GM12878 (cell line): Measurements from ENCODE around the gene TNRC6B. TPM values are rescaled to one million over a fixed set of nuclear protein-coding genes. Genes with fewer than 3 reads are reported as not detected.
A peak's percentile ranks its signal among the peaks of the same experiment; 100 is the strongest.

Source experiments
- ATAC-seq: fragments of 200-7000 bp; cut with Tn5 transposase; 3 replicates; pipeline ENCODE4 v1.9.1; 2020; ENCODE audit warnings: mild to moderate bottlenecking, moderate library complexity
- BruUV-seq: library from RNA; stranded (reverse); fragments of 400-500 nt; replicated peaks from 2 replicates; lab custom pipeline; 2021; lab: Mats Ljungman, UMichigan
- CTCF ChIA-PET: fragments of 300-600 bp; sonication (Branson Sonifier 250); formaldehyde crosslinking; extraction: SDS; loops from one replicate; lab custom pipeline; 2021; ENCODE audit warnings: inconsistent platforms; lab: Yijun Ruan, JAX
- POLR2A ChIA-PET: fragments of 350-600 bp; formaldehyde crosslinking; extraction: SDS; loops from one replicate; lab custom pipeline; 2021; ENCODE audit warnings: inconsistent platforms; lab: Charles Lee
- RAD21 ChIA-PET: fragments of 300-600 bp; sonication (Branson Sonifier 250); formaldehyde crosslinking; loops from one replicate; lab custom pipeline; 2023; ENCODE audit warnings: antibody characterized with exemption; ENCODE audit not compliant: unreplicated experiment; lab: Charles Lee
- SMC1A ChIA-PET: fragments of 300-600 bp; sonication (Branson Sonifier 250); formaldehyde crosslinking; loops from one replicate; lab custom pipeline; 2023; ENCODE audit not compliant: unreplicated experiment, uncharacterized antibody; lab: Charles Lee
- DNase-seq: peaks from one replicate; pipeline ENCODE4 v3.0.0-alpha.2; 2011; ENCODE audit warnings: low read depth, low spot score
- FAIRE-seq: peaks from 3 replicates; lab custom pipeline; 2011; peaks lifted over from hg19 to GRCh38; lab: Jason Lieb, UNC
- H2AFZ ChIP-seq: 2 replicates; pipeline ENCODE4 v1.6.0; 2011; ENCODE audit warnings: low read depth, low read length, control low read depth; ENCODE audit not compliant: control insufficient read depth
- H3K27ac ChIP-seq: 2 replicates; pipeline ENCODE4 v1.5.1; 2011; ENCODE audit warnings: control low read depth; ENCODE audit not compliant: control insufficient read depth, insufficient read depth
- H3K27me3 ChIP-seq, 2 experiments: replicated peaks in 1 of 2; 2 replicates each; pipeline versions ENCODE4 v1.6.0 to v1.6.1; 2011; ENCODE audit warnings: low read length in 1 of 2; ENCODE audit not compliant: control insufficient read depth in 2 of 2, insufficient read depth in 2 of 2
- H3K36me3 ChIP-seq, 2 experiments: 2 replicates each; pipeline ENCODE4 v1.5.1; 2011; ENCODE audit warnings: low read length in 1 of 2; ENCODE audit not compliant: control insufficient read depth in 2 of 2, insufficient read depth in 2 of 2
- H3K4me1 ChIP-seq: 2 replicates; pipeline ENCODE4 v1.6.1; 2011; ENCODE audit warnings: mild to moderate bottlenecking, low read length, moderate library complexity, mixed read lengths; ENCODE audit not compliant: control insufficient read depth, insufficient read depth
- H3K4me2 ChIP-seq: 2 replicates; pipeline ENCODE4 v1.6.0; 2011; ENCODE audit warnings: control low read depth; ENCODE audit not compliant: control insufficient read depth, insufficient read depth
- H3K4me3 ChIP-seq: fragments of 200-600 bp; sonication (generic); 2 replicates; pipeline ENCODE4 v1.5.1; 2016
- H3K79me2 ChIP-seq: 2 replicates; pipeline ENCODE4 v1.6.0; 2011; ENCODE audit warnings: low read length; ENCODE audit not compliant: control insufficient read depth, insufficient read depth
- H3K9ac ChIP-seq: 2 replicates; pipeline ENCODE4 v1.8.0; 2011; ENCODE audit warnings: low read length, control low read depth, mixed read lengths; ENCODE audit not compliant: control insufficient read depth, insufficient read depth
- H3K9me3 ChIP-seq: replicated peaks from 3 replicates; pipeline ENCODE4 v1.5.1; 2011; ENCODE audit warnings: mild to moderate bottlenecking, low read length; ENCODE audit not compliant: control insufficient read depth, insufficient read depth
- H4K20me1 ChIP-seq: 2 replicates; pipeline ENCODE4 v1.6.0; 2011; ENCODE audit not compliant: control insufficient read depth, insufficient read depth
- ATF7 ChIP-seq: fragments of 450-650 bp; IDR thresholded peaks from 2 replicates; pipeline ENCODE4 v1.6.1; 2016; ENCODE audit warnings: low read depth, mild to moderate bottlenecking
- BACH1 ChIP-seq: fragments of 450-650 bp; IDR thresholded peaks from 2 replicates; pipeline ENCODE4 v1.6.1; 2017; ENCODE audit warnings: mild to moderate bottlenecking, borderline replicate concordance
- CREB1 ChIP-seq: IDR thresholded peaks from 2 replicates; pipeline ENCODE4 v1.6.1; 2012; ENCODE audit warnings: low read depth, mild to moderate bottlenecking, inconsistent platforms
- ETV6 ChIP-seq, 2 experiments: fragments of 450-650 bp in 1 of 2; IDR thresholded peaks in 1 of 2; conservative IDR thresholded peaks in 1 of 2; 2 replicates each; pipeline ENCODE4 v1.6.1; 2014; ENCODE audit warnings: antibody characterized with exemption in 1 of 2, borderline replicate concordance in 1 of 2, low read depth in 1 of 2, mild to moderate bottlenecking in 1 of 2, moderate library complexity in 1 of 2
- IKZF2 ChIP-seq, 2 experiments: fragments of 450-650 bp; IDR thresholded peaks; 2 replicates each; pipeline ENCODE4 v1.6.1; 2017; ENCODE audit warnings: mild to moderate bottlenecking in 2 of 2, moderate library complexity in 2 of 2
- IRF4 ChIP-seq: IDR thresholded peaks from 2 replicates; pipeline ENCODE4 v1.6.1; 2011; ENCODE audit warnings: low read depth, low read length
- JUNB ChIP-seq: IDR thresholded peaks from 2 replicates; pipeline ENCODE4 v1.6.1; 2016; ENCODE audit warnings: antibody characterized with exemption, mild to moderate bottlenecking
- MXI1 ChIP-seq: fragments of 150-350 bp; IDR thresholded peaks from 2 replicates; pipeline ENCODE4 v1.6.1; 2011; ENCODE audit warnings: low read depth, mild to moderate bottlenecking, inconsistent platforms, low read length, improper control_type of control experiment
- RCOR1 ChIP-seq: conservative IDR thresholded peaks from 2 replicates; pipeline ENCODE4 v1.6.1; 2012; ENCODE audit warnings: low read depth, low read length, improper control_type of control experiment
- SPI1 ChIP-seq: IDR thresholded peaks from 2 replicates; pipeline ENCODE4 v1.6.1; 2011; ENCODE audit warnings: low read depth, mild to moderate bottlenecking, low read length, moderate library complexity, borderline replicate concordance; ENCODE audit not compliant: insufficient read depth
- WGBS: methylation state at CpG from one replicate; pipeline ENCODE4 v1.1.6; 2016; ENCODE audit warnings: low lambda C conversion rate; ENCODE audit not compliant: insufficient replicate concordance, insufficient coverage; ENCODE audit errors: missing lambda C conversion rate; 5-methylcytosine and 5-hydroxymethylcytosine counted together
- in situ Hi-C: fragments of 300-500 bp; cut with MboI; formaldehyde crosslinking; loops from 9 replicates; pipeline ENCODE4 v1.14.3; 2018; ENCODE audit warnings: mixed read lengths
- intact Hi-C: fragments of 100-400 bp; cut with micrococcal nuclease; formaldehyde crosslinking; loops from one replicate; pipeline ENCODE4 v1.14.2; 2022; ENCODE audit not compliant: unreplicated experiment
- polyA plus RNA-seq, 11 experiments: library from polyadenylated mRNA; depleted of rRNA in 4 of 11; unstranded in 6 of 11; stranded (reverse) in 5 of 11; fragments of >200 nt; fragmentation: Nextera tagmentation in 4 of 11; fragmentation: Illumina TruSeq in 1 of 11; extraction: Ambion mirVana in 4 of 11; extraction: Trizol in 1 of 11; gene quantifications; 1 replicate in 1 of 11; 2 replicates in 10 of 11; pipeline versions ENCODE4 v1.2.1 to v1.2.3, GENCODE V29; 2011 to 2016; ENCODE audit warnings: inconsistent platforms in 2 of 11, missing spikeins in 2 of 11, low read depth in 1 of 11
- total RNA-seq, 4 experiments: library from RNA; depleted of rRNA in 3 of 4; stranded (reverse); fragments of >200 nt in 3 of 4; fragmentation: Illumina TruSeq in 1 of 4; extraction: Trizol in 1 of 4; gene quantifications; 2 replicates each; pipeline versions ENCODE4 v1.2.1 to v1.2.3, GENCODE V29; 2013 to 2021
- TF ChIP-seq, protein P1 (sequence below): fragments of 450-650 bp; formaldehyde crosslinking; IDR thresholded peaks from 2 replicates; pipeline ENCODE4 v1.4.0; 2020; ENCODE audit warnings: mild to moderate bottlenecking, moderate library complexity
- TF ChIP-seq, protein P2 (sequence below): fragments of 450-650 bp; IDR thresholded peaks from 2 replicates; pipeline ENCODE4 v1.6.1; 2017; ENCODE audit warnings: low read depth, mild to moderate bottlenecking, moderate library complexity
- TF ChIP-seq, protein P3 (sequence below): fragments of 450-650 bp; IDR thresholded peaks from 2 replicates; pipeline ENCODE4 v1.6.1; 2017; ENCODE audit warnings: mild to moderate bottlenecking, low read depth, inconsistent platforms; ENCODE audit not compliant: poor library complexity, severe bottlenecking
- TF ChIP-seq, protein P4 (sequence below): fragments of 450-650 bp; IDR thresholded peaks from 2 replicates; pipeline ENCODE4 v1.6.1; 2016; ENCODE audit warnings: mild to moderate bottlenecking

The TNRC6B gene
- total and polyA plus RNA-seq, 10 of the 15 experiments (the other 5 are each of a cell fraction or from before 2014, with no cell fraction given) = 3.6 to 32.8 (median 16.4) TPM

DNA sequence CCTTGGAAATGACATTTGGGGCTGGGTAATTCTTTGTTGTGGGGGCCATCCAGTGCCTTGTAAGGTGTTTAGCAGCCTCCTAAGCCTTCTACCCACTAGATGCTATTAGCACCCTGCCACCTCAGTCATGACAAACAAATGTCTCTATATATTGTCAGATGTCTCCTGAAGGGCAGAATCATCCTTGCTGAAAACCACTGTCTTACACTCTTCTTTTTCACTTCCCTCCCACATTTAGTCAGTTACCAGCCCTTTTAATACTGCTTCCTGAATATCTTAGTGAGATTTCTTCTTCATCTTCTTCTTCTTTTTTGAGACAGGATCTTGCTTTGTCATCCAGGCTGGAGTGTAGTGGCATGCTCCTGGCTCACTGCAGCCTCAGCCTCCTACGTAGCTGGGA, 33.1 kb downstream of the TNRC6B start:
- SMC1A ChIA-PET = interaction anchor here (0.9 to 1.3 kb wide), 4 partner anchors 12 to 156 kb away, joined by 3 to 4 read pairs (median 4); partner anchors contain the start of gene TNRC6B
- peak; percentile 97 for ATAC-seq
- TF ChIP-seq JUNB (peak; percentile 34; the same call in 1 of the 2 replicates), IRF4 (0 out of 2 replicates have a peak, but pooled peaks have one; percentile 54), MXI1 (0 out of 2 replicates have a peak, but pooled peaks have one; percentile 41), ETV6 (conservative IDR thresholded peaks at IDR 0.05 in 1 of 2, IDR thresholded peaks at IDR 0.05 in 1 of 2; ENCODE audit: borderline replicate concordance in 1 of 2, low read depth in 1 of 2) (peak in 1 of 2 experiments; percentile 62; a peak in 1 of 4 replicates), BACH1 (peak; percentile 25; the same call in 1 of the 2 replicates), CREB1 (0 out of 2 replicates have a peak, but pooled peaks have one; percentile 19), RCOR1 (no peak), ATF7 (peak; percentile 27; the same call in 1 of the 2 replicates), IKZF2 (IDR thresholded peaks at IDR 0.05) (peak; percentile 61 to 77; a peak in 3 of 4 replicates), SPI1 (peak; percentile 90)
- TF ChIP-seq, protein P1, sequence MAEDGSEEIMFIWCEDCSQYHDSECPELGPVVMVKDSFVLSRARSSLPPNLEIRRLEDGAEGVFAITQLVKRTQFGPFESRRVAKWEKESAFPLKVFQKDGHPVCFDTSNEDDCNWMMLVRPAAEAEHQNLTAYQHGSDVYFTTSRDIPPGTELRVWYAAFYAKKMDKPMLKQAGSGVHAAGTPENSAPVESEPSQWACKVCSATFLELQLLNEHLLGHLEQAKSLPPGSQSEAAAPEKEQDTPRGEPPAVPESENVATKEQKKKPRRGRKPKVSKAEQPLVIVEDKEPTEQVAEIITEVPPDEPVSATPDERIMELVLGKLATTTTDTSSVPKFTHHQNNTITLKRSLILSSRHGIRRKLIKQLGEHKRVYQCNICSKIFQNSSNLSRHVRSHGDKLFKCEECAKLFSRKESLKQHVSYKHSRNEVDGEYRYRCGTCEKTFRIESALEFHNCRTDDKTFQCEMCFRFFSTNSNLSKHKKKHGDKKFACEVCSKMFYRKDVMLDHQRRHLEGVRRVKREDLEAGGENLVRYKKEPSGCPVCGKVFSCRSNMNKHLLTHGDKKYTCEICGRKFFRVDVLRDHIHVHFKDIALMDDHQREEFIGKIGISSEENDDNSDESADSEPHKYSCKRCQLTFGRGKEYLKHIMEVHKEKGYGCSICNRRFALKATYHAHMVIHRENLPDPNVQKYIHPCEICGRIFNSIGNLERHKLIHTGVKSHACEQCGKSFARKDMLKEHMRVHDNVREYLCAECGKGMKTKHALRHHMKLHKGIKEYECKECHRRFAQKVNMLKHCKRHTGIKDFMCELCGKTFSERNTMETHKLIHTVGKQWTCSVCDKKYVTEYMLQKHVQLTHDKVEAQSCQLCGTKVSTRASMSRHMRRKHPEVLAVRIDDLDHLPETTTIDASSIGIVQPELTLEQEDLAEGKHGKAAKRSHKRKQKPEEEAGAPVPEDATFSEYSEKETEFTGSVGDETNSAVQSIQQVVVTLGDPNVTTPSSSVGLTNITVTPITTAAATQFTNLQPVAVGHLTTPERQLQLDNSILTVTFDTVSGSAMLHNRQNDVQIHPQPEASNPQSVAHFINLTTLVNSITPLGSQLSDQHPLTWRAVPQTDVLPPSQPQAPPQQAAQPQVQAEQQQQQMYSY (CRISPR knock-in tag) = no peak
- TF ChIP-seq, protein P2, sequence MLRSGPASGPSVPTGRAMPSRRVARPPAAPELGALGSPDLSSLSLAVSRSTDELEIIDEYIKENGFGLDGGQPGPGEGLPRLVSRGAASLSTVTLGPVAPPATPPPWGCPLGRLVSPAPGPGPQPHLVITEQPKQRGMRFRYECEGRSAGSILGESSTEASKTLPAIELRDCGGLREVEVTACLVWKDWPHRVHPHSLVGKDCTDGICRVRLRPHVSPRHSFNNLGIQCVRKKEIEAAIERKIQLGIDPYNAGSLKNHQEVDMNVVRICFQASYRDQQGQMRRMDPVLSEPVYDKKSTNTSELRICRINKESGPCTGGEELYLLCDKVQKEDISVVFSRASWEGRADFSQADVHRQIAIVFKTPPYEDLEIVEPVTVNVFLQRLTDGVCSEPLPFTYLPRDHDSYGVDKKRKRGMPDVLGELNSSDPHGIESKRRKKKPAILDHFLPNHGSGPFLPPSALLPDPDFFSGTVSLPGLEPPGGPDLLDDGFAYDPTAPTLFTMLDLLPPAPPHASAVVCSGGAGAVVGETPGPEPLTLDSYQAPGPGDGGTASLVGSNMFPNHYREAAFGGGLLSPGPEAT = peak; percentile 51
- TF ChIP-seq, protein P3, sequence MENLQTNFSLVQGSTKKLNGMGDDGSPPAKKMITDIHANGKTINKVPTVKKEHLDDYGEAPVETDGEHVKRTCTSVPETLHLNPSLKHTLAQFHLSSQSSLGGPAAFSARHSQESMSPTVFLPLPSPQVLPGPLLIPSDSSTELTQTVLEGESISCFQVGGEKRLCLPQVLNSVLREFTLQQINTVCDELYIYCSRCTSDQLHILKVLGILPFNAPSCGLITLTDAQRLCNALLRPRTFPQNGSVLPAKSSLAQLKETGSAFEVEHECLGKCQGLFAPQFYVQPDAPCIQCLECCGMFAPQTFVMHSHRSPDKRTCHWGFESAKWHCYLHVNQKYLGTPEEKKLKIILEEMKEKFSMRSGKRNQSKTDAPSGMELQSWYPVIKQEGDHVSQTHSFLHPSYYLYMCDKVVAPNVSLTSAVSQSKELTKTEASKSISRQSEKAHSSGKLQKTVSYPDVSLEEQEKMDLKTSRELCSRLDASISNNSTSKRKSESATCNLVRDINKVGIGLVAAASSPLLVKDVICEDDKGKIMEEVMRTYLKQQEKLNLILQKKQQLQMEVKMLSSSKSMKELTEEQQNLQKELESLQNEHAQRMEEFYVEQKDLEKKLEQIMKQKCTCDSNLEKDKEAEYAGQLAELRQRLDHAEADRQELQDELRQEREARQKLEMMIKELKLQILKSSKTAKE = peak; percentile 98
- TF ChIP-seq, protein P4, sequence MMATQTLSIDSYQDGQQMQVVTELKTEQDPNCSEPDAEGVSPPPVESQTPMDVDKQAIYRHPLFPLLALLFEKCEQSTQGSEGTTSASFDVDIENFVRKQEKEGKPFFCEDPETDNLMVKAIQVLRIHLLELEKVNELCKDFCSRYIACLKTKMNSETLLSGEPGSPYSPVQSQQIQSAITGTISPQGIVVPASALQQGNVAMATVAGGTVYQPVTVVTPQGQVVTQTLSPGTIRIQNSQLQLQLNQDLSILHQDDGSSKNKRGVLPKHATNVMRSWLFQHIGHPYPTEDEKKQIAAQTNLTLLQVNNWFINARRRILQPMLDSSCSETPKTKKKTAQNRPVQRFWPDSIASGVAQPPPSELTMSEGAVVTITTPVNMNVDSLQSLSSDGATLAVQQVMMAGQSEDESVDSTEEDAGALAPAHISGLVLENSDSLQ = peak; percentile 62; the same call in 1 of the 2 replicates

More for the DNA sequence above, 33.1 kb downstream of the TNRC6B start:
- intact Hi-C loops = no loop called here
- ChIA-PET RAD21 (interaction anchor here (0.6 kb wide), 1 partner anchor 414 kb away, joined by 3 read pairs; no protein-coding TSS in a partner anchor), CTCF (interaction anchor here (0.8 to 1.0 kb wide), 2 partner anchors 17 to 677 kb away, joined by 3 read pairs; no protein-coding TSS in a partner anchor), POLR2A (no interaction called here)
- Histone ChIP-seq H3K79me2 (peaks cover 52% of the 10 kb centered on the region), H3K4me3 (no peak overlapping the region; the same call in 1 of the 2 replicates), H3K36me3 (no peaks in the 10 kb centered on the region; a peak in 1 of 4 replicates), H2AFZ (no peak overlapping the region), H4K20me1 (no peaks in the 10 kb centered on the region), H3K9ac (no peak overlapping the region), H3K27me3 (no peaks in the 10 kb centered on the region), H3K27ac (peak overlapping the region; percentile 40), H3K4me1 (peaks cover 45% of the 10 kb centered on the region), H3K9me3 (no peaks in the 10 kb centered on the region; the same call in 2 of the 3 replicates), H3K4me2 (peak overlapping the region; percentile 82)
- FAIRE-seq (peak; percentile 88), DNase-seq (peak; percentile 72)
- in situ Hi-C loops = no loop called here
- WGBS = 0% methylated on average over 1 of the region's 1 CpG
- no TSS peak for BruUV-seq
